CD8-positive, alpha-beta memory T cell (primary cell): ENCODE measurements around the gene NDUFS7. TPM values are rescaled to one million over a fixed set of nuclear protein-coding genes. Genes with fewer than 3 reads are reported as not detected.

ENCODE experiments used
- CTCF ChIA-PET: fragments of 350-600 bp; sonication (Branson Sonifier 250); formaldehyde crosslinking; loops from one replicate; lab custom pipeline; 2021; ENCODE audit warnings: antibody characterized with exemption; lab: Charles Lee
- POLR2A ChIA-PET: fragments of 350-600 bp; sonication (Branson Sonifier 250); formaldehyde crosslinking; loops from one replicate; lab custom pipeline; 2021; ENCODE audit warnings: antibody characterized with exemption; lab: Charles Lee
- DNase-seq, 5 donors: peaks; one replicate each; pipeline versions ENCODE4 v3.0.0 to v3.0.0-alpha.2; 2020 to 2022; ENCODE audit warnings: mixed read lengths in 1 of 5
- H3K27ac ChIP-seq: one replicate; pipeline ENCODE4 v1.7.0; 2013; ENCODE audit warnings: low read depth, mild to moderate bottlenecking, low read length, moderate library complexity
- H3K27me3 ChIP-seq: 2 replicates; pipeline ENCODE4 v1.7.0; 2013; ENCODE audit warnings: low read length, mild to moderate bottlenecking; ENCODE audit not compliant: insufficient read depth, poor library complexity, severe bottlenecking
- H3K36me3 ChIP-seq: 2 replicates; pipeline ENCODE4 v1.7.0; 2013; ENCODE audit warnings: mild to moderate bottlenecking, low read length, moderate library complexity; ENCODE audit not compliant: insufficient read depth
- H3K4me1 ChIP-seq: 2 replicates; pipeline ENCODE4 v1.7.0; 2013; ENCODE audit warnings: mild to moderate bottlenecking, low read length, moderate library complexity; ENCODE audit not compliant: insufficient read depth
- H3K4me3 ChIP-seq: 2 replicates; pipeline ENCODE4 v1.7.0; 2013; ENCODE audit warnings: mild to moderate bottlenecking, low read length
- H3K9me3 ChIP-seq: 2 replicates; pipeline ENCODE4 v1.7.0; 2013; ENCODE audit warnings: mild to moderate bottlenecking, low read length
- H3K27ac Mint-ChIP-seq, 8 donors: one replicate each; pipeline ENCODE4 v1.8.0; 2020 to 2021; ENCODE audit warnings: mixed read lengths in 8 of 8, mild to moderate bottlenecking in 6 of 8, inconsistent platforms in 3 of 8, moderate library complexity in 3 of 8
- H3K27me3 Mint-ChIP-seq, 2 donors: one replicate each; pipeline ENCODE4 v1.8.0; 2020 to 2021; ENCODE audit warnings: mixed read lengths in 2 of 2, mild to moderate bottlenecking in 1 of 2, moderate library complexity in 1 of 2
- H3K36me3 Mint-ChIP-seq, 3 donors: one replicate each; pipeline ENCODE4 v1.8.0; 2020 to 2021; ENCODE audit warnings: mixed read lengths in 3 of 3, inconsistent platforms in 1 of 3, mild to moderate bottlenecking in 1 of 3
- H3K4me1 Mint-ChIP-seq, 3 donors: one replicate each; pipeline ENCODE4 v1.8.0; 2020 to 2021; ENCODE audit warnings: mixed read lengths in 3 of 3, inconsistent platforms in 1 of 3, mild to moderate bottlenecking in 1 of 3
- H3K4me3 Mint-ChIP-seq, 7 donors: one replicate each; pipeline ENCODE4 v1.8.0; 2020 to 2021; ENCODE audit warnings: mixed read lengths in 7 of 7, mild to moderate bottlenecking in 6 of 7, moderate library complexity in 4 of 7, inconsistent platforms in 2 of 7
- H3K9me3 Mint-ChIP-seq, 5 donors: one replicate each; pipeline ENCODE4 v1.8.0; 2020 to 2022; ENCODE audit warnings: mixed read lengths in 5 of 5, mild to moderate bottlenecking in 3 of 5, moderate library complexity in 2 of 5, inconsistent platforms in 1 of 5
- polyA plus RNA-seq: library from polyadenylated mRNA; unstranded; fragments of 300-500 nt; fragmentation: Illumina TruSeq; gene quantifications from one replicate; pipeline ENCODE4 v1.2.3, GENCODE V29; 2021
- total RNA-seq, 2 experiments: library from RNA; stranded (reverse); gene quantifications; one replicate each; pipeline ENCODE4 v1.2.3, GENCODE V29; 2021

Gene NDUFS7
- total and polyA plus RNA-seq, 3 experiments from 2014 or later, result 102 to 207 (median 104) TPM

DNA sequence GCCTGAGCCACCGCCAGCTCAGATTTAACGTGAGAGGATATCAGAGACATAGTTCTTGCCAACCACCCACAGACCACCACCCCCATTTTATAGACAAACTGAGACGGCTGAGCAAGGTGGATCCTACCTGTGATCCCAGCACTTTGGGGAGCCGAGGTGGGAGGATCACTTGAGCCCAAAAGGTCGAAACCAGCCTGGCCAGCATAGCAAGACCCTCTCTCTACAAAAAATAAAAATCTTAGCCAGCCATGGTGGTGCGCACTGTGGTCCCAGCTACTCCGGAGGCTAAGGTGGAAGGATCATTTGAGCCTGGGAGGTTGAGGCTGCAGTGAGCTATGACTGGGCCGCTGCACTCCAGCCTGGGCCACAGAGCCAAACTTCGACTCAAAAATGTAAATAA, 30.6 kb upstream of the NDUFS7 start:
- no peak for DNase-seq
- no peaks in the 10 kb centered on the region for H3K36me3 ChIP-seq
- H3K4me1 Mint-ChIP-seq, result peaks cover 12 to 22% (median 15%) of the 10 kb centered on the region in 3 donors
- peaks cover 0 to 3% of the 10 kb centered on the region in 2 donors for H3K27me3 Mint-ChIP-seq
- peak overlapping the region in 6 of 7 donors; percentile 13 to 93 (median 56) for H3K4me3 Mint-ChIP-seq
- peaks cover 0 to 16% (median 2%) of the 10 kb centered on the region in 3 donors for H3K36me3 Mint-ChIP-seq
- H3K27ac Mint-ChIP-seq, result peak overlapping the region in 1 of 8 donors; percentile 11
- no peak overlapping the region for H3K27ac ChIP-seq
- no peaks in the 10 kb centered on the region for H3K9me3 Mint-ChIP-seq
- no peak overlapping the region for H3K4me3 ChIP-seq
- H3K9me3 ChIP-seq, result no peaks in the 10 kb centered on the region
- ChIA-PET POLR2A (no interaction called here), CTCF (no interaction called here)
- no peaks in the 10 kb centered on the region for H3K27me3 ChIP-seq
- H3K4me1 ChIP-seq, result peaks cover 10% of the 10 kb centered on the region

DNA sequence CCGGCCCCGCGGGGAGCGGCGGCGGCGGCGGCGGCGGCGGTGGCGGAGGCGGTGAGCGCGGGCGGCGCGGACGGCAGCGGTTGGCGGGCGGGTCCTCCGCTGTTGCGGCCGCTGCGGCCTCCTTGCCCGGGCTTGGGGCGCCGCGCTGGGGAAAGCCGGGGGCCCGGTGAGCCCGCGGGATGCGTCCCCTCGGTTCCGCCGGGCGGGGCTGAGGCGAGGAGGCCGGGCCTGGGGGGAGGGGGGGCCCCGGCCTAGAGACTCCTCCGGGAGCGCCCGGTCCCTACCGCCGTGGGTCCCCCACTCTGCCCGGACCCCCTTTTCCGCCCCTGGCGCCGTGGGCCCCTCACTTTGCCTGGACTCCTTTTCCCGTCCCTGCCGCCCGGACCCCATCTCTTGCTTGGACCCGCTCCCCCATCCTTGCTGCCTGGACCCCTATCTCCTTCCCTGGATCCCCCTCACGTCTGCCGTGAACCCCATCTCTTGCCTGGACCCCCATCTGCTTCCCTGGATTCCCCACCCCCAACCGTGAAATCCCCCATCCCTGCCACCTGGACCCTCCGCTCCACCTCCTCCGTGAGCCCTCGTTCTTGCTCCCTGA, 28.6 kb upstream of the NDUFS7 start:
- Histone ChIP-seq H3K27me3 (no peaks in the 10 kb centered on the region), H3K36me3 (peaks cover 6% of the 10 kb centered on the region), H3K9me3 (no peaks in the 10 kb centered on the region), H3K27ac (no peak overlapping the region), H3K4me1 (peaks cover 10% of the 10 kb centered on the region), H3K4me3 (peak overlapping the region; percentile 50)
- Mint-ChIP-seq H3K4me1 (peaks cover 12 to 22% (median 15%) of the 10 kb centered on the region in 3 donors), H3K4me3 (peak overlapping the region; percentile 81 to 93 (median 87)), H3K27me3 (no peaks in the 10 kb centered on the region), H3K9me3 (no peaks in the 10 kb centered on the region), H3K27ac (peak overlapping the region in 6 of 8 donors; percentile 44 to 97 (median 74)), H3K36me3 (peaks cover 4 to 35% (median 5%) of the 10 kb centered on the region in 3 donors)
- CTCF ChIA-PET, result interaction anchor here (1.2 to 1.4 kb wide), 2 partner anchors 17 to 76 kb away, joined by 4 to 5 read pairs; no protein-coding TSS in a partner anchor
- POLR2A ChIA-PET, result interaction anchor here (1.0 to 1.4 kb wide), 2 partner anchors 80 to 86 kb away, joined by 3 to 5 read pairs; partner anchors contain the start of genes CIRBP and FAM174C
- no peak for DNase-seq

DNA sequence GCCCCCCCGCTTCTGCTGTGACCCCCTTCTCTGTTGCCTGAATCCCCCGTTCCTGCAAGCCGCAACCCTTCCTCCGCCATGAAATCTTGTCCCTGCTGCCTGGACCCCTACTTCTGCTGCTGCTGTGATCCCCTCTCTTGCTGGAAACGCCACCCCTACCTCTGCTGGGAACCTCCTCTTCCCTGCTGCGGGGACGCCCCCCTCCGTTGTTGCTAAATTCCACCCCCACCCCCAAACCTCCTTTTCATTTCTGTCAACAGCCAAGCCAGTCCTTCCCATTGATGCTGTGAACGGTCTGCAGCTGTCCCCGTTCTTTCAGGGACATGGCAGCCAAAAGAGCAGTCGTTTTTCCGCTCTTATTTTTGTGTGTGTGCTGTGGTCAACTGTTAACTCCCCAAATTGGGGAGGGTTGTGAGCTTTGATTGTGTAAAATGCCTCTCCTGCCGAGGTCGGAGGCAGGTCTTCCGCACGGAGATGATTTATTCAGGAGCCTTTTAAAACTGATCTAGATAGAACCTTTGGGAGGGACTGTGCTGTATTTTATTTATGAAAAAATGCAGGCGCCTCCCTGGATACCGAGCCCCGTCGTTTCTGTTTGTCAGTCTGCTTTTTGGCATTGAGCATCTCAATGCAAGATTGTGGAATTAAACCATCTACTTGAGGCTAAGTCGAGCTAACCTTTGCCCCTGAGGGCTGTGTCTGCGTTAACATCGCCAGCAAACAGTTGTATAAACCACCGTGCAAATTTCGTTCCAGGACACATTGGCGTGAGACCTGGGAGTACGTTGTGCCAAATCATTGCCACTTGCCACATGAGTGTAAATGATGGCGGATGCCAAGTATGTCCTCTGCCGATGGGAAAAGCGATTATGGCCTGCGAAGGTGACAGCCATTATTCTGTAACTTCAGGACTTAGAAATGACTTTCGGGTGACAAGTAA, 27.9 kb upstream of the NDUFS7 start:
- Histone ChIP-seq H3K4me1 (peaks cover 10% of the 10 kb centered on the region), H3K27ac (no peak overlapping the region), H3K27me3 (no peaks in the 10 kb centered on the region), H3K4me3 (peak overlapping the region; percentile 50), H3K36me3 (peaks cover 6% of the 10 kb centered on the region), H3K9me3 (no peaks in the 10 kb centered on the region)
- peaks cover 12 to 22% (median 15%) of the 10 kb centered on the region in 3 donors for H3K4me1 Mint-ChIP-seq
- no peak for DNase-seq
- ChIA-PET POLR2A (interaction anchor here (0.6 kb wide), 1 partner anchor 27 kb away, joined by 10 read pairs; no protein-coding TSS in a partner anchor), CTCF (no interaction called here)
- H3K27ac Mint-ChIP-seq, result peak overlapping the region in 7 of 8 donors; percentile 44 to 97 (median 68)
- H3K9me3 Mint-ChIP-seq, result no peaks in the 10 kb centered on the region
- H3K36me3 Mint-ChIP-seq, result peaks cover 4 to 41% (median 9%) of the 10 kb centered on the region in 3 donors
- H3K4me3 Mint-ChIP-seq, result peak overlapping the region; percentile 81 to 92 (median 87)
- H3K27me3 Mint-ChIP-seq, result no peaks in the 10 kb centered on the region

DNA sequence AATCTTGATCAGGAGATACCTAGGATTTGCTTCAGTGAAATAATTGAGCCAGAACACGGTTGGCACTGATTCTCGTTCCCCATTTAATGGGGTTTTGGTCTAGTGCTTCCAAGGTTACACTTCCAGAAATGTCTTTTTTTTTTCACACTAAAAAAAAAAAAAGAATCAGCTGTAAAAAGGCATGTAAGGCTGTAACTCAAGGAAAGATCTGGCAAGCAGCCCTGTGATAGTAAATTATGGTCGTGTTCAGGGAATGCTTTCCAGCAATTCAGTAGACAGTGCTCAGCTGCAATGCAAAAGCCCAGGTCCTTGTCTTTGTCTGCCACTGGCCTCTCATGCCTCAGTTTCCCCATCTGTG, 27.2 kb upstream of the NDUFS7 start:
- H3K36me3 Mint-ChIP-seq, result peaks cover 4 to 48% (median 9%) of the 10 kb centered on the region in 3 donors
- DNase-seq, result no peak
- ChIA-PET POLR2A (interaction anchor here (0.6 kb wide), 1 partner anchor 422 kb away, joined by 3 read pairs; no protein-coding TSS in a partner anchor), CTCF (no interaction called here)
- no peak overlapping the region for H3K4me3 ChIP-seq
- H3K4me3 Mint-ChIP-seq, result peak overlapping the region; percentile 81 to 92 (median 87)
- H3K4me1 ChIP-seq, result peaks cover 10% of the 10 kb centered on the region
- no peaks in the 10 kb centered on the region for H3K9me3 ChIP-seq
- H3K4me1 Mint-ChIP-seq, result peaks cover 12 to 22% (median 15%) of the 10 kb centered on the region in 3 donors
- H3K27me3 ChIP-seq, result no peaks in the 10 kb centered on the region
- H3K27me3 Mint-ChIP-seq, result no peaks in the 10 kb centered on the region
- H3K9me3 Mint-ChIP-seq, result no peaks in the 10 kb centered on the region
- peaks cover 6% of the 10 kb centered on the region for H3K36me3 ChIP-seq
- H3K27ac ChIP-seq, result no peak overlapping the region
- H3K27ac Mint-ChIP-seq, result peak overlapping the region in 1 of 8 donors; percentile 44

DNA sequence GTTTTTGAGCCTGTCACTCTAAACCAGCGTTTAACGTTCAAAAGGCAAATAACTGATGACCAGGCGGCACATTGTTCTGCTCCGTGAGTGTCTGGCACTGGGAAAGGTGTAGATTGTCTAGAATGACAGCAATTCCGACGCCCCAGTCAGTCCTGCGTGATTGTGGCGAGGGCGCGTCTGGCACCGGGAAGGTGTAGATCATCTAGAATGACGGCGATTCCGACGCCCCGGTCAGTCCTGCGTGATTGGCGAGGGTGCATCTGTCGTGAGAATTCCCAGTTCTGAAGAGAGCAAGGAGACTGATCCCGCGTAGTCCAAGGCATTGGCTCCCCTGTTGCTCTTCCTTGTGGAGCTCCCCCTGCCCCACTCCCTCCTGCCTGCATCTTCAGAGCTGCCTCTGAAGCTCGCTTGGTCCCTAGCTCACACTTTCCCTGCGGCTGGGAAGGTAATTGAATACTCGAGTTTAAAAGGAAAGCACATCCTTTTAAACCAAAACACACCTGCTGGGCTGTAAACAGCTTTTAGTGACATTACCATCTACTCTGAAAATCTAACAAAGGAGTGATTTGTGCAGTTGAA, 26.1 kb upstream of the NDUFS7 start:
- Histone ChIP-seq H3K27ac (no peak overlapping the region), H3K27me3 (no peaks in the 10 kb centered on the region), H3K9me3 (no peaks in the 10 kb centered on the region), H3K4me3 (no peak overlapping the region), H3K4me1 (peaks cover 10% of the 10 kb centered on the region), H3K36me3 (peaks cover 6% of the 10 kb centered on the region)
- H3K4me3 Mint-ChIP-seq, result peak overlapping the region in 2 of 7 donors; percentile 6 to 14
- no peaks in the 10 kb centered on the region for H3K27me3 Mint-ChIP-seq
- H3K9me3 Mint-ChIP-seq, result no peaks in the 10 kb centered on the region
- H3K4me1 Mint-ChIP-seq, result peaks cover 14 to 28% (median 23%) of the 10 kb centered on the region in 3 donors
- ChIA-PET POLR2A (no interaction called here), CTCF (interaction anchor here (0.9 kb wide), 1 partner anchor 50 kb away, joined by 3 read pairs; no protein-coding TSS in a partner anchor)
- H3K27ac Mint-ChIP-seq, result peak overlapping the region in 1 of 8 donors; percentile 68
- no peak for DNase-seq
- peaks cover 4 to 58% (median 11%) of the 10 kb centered on the region in 3 donors for H3K36me3 Mint-ChIP-seq

DNA sequence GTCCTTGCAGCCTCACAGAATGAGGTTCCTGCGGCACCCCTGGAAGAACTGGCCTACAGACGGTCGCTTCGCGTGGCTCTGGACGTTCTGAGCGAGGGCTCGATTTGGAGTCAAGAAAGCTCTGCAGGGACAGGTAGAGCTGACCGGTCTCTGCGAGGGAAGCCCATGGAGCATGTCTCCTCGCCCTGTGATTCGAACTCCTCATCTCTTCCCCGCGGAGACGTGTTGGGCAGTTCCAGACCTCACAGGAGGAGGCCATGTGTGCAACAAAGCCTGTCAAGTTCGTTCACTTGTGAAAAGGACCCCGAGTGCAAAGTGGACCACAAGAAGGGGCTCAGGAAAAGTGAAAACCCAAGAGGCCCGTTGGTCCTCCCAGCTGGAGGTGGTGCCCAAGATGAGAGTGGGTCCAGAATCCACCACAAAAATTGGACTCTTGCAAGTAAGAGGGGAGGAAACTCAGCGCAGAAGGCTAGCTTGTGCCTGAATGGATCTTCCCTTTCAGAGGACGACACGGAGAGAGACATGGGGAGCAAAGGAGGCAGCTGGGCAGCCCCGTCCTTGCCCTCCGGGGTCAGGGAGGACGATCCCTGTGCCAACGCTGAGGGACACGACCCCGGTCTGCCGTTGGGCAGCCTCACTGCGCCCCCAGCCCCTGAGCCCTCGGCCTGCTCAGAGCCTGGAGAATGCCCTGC, 23.4 kb upstream of the NDUFS7 start:
- Histone ChIP-seq H3K4me1 (peaks cover 22% of the 10 kb centered on the region), H3K36me3 (peaks cover 6% of the 10 kb centered on the region), H3K27me3 (no peaks in the 10 kb centered on the region), H3K4me3 (no peak overlapping the region), H3K27ac (no peak overlapping the region), H3K9me3 (no peaks in the 10 kb centered on the region)
- H3K27me3 Mint-ChIP-seq, result peaks cover 0 to under 1% of the 10 kb centered on the region in 2 donors
- no peak overlapping the region for H3K4me3 Mint-ChIP-seq
- no peak overlapping the region for H3K27ac Mint-ChIP-seq
- H3K4me1 Mint-ChIP-seq, result peaks cover 29 to 46% (median 44%) of the 10 kb centered on the region in 3 donors
- H3K36me3 Mint-ChIP-seq, result peaks cover 4 to 70% (median 11%) of the 10 kb centered on the region in 3 donors
- H3K9me3 Mint-ChIP-seq, result no peaks in the 10 kb centered on the region
- no peak for DNase-seq
- POLR2A ChIA-PET, result no interaction called here
- CTCF ChIA-PET, result interaction anchor here (0.9 kb wide), 1 partner anchor 81 kb away, joined by 3 read pairs; no protein-coding TSS in a partner anchor

DNA sequence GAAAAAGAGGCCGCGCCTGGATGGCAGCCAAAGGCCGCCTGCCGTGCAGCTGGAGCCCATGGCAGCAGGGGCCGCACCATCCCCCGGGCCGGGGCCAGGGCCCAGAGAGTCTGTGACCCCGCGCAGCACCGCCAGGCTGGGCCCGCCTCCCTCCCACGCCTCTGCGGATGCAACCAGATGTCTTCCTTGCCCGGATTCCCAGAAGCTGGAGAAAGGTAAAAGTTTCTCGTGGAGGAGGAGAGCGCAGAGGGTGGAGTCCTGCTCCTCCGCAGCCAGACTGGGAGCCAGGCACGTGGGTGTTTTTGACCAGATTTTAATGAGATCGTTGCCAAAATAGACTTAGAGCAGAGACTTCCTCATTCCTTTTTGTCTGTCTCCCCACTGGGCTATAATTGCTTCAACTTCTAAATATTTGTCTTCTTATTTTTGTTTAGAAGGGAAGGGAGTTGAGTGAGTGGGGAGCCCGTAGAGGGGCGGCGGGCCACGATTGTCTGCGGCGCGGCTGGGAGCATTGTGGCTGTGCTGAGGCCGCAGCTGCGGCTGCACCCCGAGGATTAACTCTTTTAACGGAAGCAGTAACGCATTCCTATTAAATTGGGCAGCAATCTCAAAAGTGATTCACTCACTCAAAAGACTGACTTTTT, 22.8 kb upstream of the NDUFS7 start:
- Mint-ChIP-seq H3K9me3 (no peaks in the 10 kb centered on the region), H3K4me3 (no peak overlapping the region)
- POLR2A ChIA-PET, result no interaction called here

More for the DNA sequence above, 22.8 kb upstream of the NDUFS7 start:
- Mint-ChIP-seq H3K4me1 (peaks cover 23 to 39% (median 38%) of the 10 kb centered on the region in 3 donors), H3K27me3 (peaks cover 0 to 1% of the 10 kb centered on the region in 2 donors), H3K27ac (no peak overlapping the region), H3K36me3 (peaks cover 4 to 70% (median 11%) of the 10 kb centered on the region in 3 donors)
- Histone ChIP-seq H3K27ac (no peak overlapping the region), H3K27me3 (no peaks in the 10 kb centered on the region), H3K4me3 (no peak overlapping the region), H3K36me3 (peaks cover 6% of the 10 kb centered on the region), H3K9me3 (no peaks in the 10 kb centered on the region), H3K4me1 (peaks cover 15% of the 10 kb centered on the region)
- CTCF ChIA-PET, result no interaction called here
- DNase-seq, result no peak
